ENCODE data around the gene RAB27A.

- TF ChIP-seq CTCF (IDR thresholded peaks at IDR 0.05; ENCODE audit: low read depth, low read length, poor library complexity, severe bottlenecking), result no peak
- TF ChIP-seq EZH2phosphoT487 (IDR thresholded peaks at IDR 0.05; ENCODE audit: borderline replicate concordance, low read length), result no peak
These were observed 48.4 kb downstream of the RAB27A start for GRCh38 chr15:55241186-55241585.
